ENCODE results near the gene FTO. TPM values are rescaled to one million over a fixed set of nuclear protein-coding genes. Genes with fewer than 3 reads are reported as not detected.

FTO gene
- total RNA-seq, 1 experiment from 2014 or later = 78.3 TPM

DNA sequence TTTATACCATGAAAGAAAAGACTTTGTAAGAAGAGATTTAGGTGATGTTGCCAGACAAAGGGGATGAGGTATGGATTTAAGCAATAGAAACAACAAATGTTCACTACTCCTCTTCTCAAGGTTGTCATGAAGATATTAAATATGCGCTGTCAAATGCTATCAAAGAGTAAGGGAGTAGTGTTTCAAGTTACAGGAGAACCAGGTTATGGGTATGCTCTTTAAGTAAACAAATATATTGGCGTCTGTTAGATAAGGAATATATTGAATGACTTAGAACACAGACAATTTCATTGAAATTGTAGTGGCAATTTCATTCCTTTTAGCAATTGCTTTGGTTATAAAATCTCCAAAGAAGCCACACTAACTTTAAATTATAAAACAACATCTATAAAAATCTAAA is 229.0 kb downstream of the FTO start:
- peaks cover 33% of the 10 kb centered on the region for H3K4me1 Mint-ChIP-seq (ENCODE audit: low read depth, unreplicated experiment)
- H3K4me3 Mint-ChIP-seq (ENCODE audit: unreplicated experiment) = no peak overlapping the region
- ChIA-PET CTCF (no interaction called here), POLR2A (no interaction called here)
- BruUV-seq (replicated peaks) = no TSS peak
- Histone ChIP-seq H3K27me3 (replicated peaks; ENCODE audit: control insufficient read depth, insufficient read depth, low read length) (no peaks in the 10 kb centered on the region), H3K9me3 (no peaks in the 10 kb centered on the region), H3K36me3 (ENCODE audit: control insufficient read depth, insufficient read depth, low read length) (no peaks in the 10 kb centered on the region), H3K4me3 (ENCODE audit: low read depth, low read length) (no peak overlapping the region), H3K4me1 (peaks cover 26% of the 10 kb centered on the region)
- no peaks in the 10 kb centered on the region for H3K36me3 Mint-ChIP-seq (ENCODE audit: insufficient read depth, unreplicated experiment)
- no peaks in the 10 kb centered on the region for H3K9me3 Mint-ChIP-seq (ENCODE audit: unreplicated experiment)
- no peak for DNase-seq
- intact Hi-C loops (cut with micrococcal nuclease; ENCODE audit: unreplicated experiment) = no loop called here
- H3K27ac Mint-ChIP-seq (ENCODE audit: unreplicated experiment) = no peak overlapping the region
- no peaks in the 10 kb centered on the region for H3K27me3 Mint-ChIP-seq (ENCODE audit: insufficient read depth, unreplicated experiment)
- TF ChIP-seq, protein P1, sequence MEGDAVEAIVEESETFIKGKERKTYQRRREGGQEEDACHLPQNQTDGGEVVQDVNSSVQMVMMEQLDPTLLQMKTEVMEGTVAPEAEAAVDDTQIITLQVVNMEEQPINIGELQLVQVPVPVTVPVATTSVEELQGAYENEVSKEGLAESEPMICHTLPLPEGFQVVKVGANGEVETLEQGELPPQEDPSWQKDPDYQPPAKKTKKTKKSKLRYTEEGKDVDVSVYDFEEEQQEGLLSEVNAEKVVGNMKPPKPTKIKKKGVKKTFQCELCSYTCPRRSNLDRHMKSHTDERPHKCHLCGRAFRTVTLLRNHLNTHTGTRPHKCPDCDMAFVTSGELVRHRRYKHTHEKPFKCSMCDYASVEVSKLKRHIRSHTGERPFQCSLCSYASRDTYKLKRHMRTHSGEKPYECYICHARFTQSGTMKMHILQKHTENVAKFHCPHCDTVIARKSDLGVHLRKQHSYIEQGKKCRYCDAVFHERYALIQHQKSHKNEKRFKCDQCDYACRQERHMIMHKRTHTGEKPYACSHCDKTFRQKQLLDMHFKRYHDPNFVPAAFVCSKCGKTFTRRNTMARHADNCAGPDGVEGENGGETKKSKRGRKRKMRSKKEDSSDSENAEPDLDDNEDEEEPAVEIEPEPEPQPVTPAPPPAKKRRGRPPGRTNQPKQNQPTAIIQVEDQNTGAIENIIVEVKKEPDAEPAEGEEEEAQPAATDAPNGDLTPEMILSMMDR (IDR thresholded peaks at IDR 0.05; ENCODE audit: insufficient read depth in 1 of 2, low read depth in 1 of 2, low read length in 1 of 2, severe bottlenecking in 1 of 2, unreplicated experiment in 1 of 2) = no peak

DNA sequence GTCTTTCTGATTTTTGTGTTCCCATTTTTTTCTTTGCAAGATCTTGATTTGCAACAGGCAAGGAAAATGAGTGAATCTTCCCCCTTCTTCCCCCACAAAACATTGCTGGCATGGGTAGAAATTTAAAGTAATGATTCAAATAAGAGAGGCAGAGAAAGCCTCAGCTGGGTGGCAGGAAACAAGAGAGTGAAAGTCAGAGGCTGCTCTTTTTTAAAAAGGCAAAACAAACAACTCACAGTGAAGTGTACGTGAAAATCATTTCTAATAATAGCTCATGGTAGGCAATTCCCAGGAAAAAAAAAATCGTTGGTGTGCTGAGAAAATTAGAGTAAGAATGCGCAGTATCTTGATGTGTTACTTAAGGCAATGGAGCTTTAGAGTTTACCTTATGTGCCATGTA is 229.5 kb downstream of the FTO start:
- Mint-ChIP-seq H3K27me3 (ENCODE audit: insufficient read depth, unreplicated experiment) (no peaks in the 10 kb centered on the region), H3K4me1 (ENCODE audit: low read depth, unreplicated experiment) (peaks cover 33% of the 10 kb centered on the region), H3K36me3 (ENCODE audit: insufficient read depth, unreplicated experiment) (no peaks in the 10 kb centered on the region), H3K27ac (ENCODE audit: unreplicated experiment) (no peak overlapping the region), H3K9me3 (ENCODE audit: unreplicated experiment) (no peaks in the 10 kb centered on the region), H3K4me3 (ENCODE audit: unreplicated experiment) (no peak overlapping the region)
- CTCF ChIA-PET = no interaction called here
- intact Hi-C loops (cut with micrococcal nuclease; ENCODE audit: unreplicated experiment) = no loop called here
- H3K27me3 ChIP-seq (replicated peaks; ENCODE audit: control insufficient read depth, insufficient read depth, low read length) = no peaks in the 10 kb centered on the region
- DNase-seq = no peak
- POLR2A ChIA-PET = no interaction called here
- H3K9me3 ChIP-seq = no peaks in the 10 kb centered on the region
- peaks cover 31% of the 10 kb centered on the region for H3K4me1 ChIP-seq
- no peak overlapping the region for H3K4me3 ChIP-seq (ENCODE audit: low read depth, low read length)
- no peaks in the 10 kb centered on the region for H3K36me3 ChIP-seq (ENCODE audit: control insufficient read depth, insufficient read depth, low read length)
- no TSS peak for BruUV-seq (replicated peaks)
- TF ChIP-seq, protein P1 (IDR thresholded peaks at IDR 0.05; ENCODE audit: insufficient read depth in 1 of 2, low read depth in 1 of 2, low read length in 1 of 2, severe bottlenecking in 1 of 2, unreplicated experiment in 1 of 2) = no peak

DNA sequence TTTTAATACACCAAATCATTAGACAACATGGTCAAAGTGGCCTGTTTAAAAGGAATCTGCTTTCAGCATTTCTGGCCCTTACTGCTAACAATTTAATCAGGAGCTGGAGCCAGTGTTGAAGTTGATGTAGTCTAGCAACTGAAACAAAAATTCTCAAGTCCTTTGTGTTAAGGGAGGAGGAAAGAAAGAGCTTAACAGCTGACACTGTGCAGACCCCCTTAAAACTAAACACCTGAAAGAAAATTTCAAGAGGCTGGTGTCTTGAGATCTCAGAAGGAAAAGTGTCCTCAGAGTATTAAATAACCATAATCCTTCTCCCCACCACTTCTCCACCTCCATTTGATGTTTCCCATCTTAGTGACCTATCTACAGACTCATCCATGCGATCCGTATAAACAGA is 232.1 kb downstream of the FTO start:
- H3K4me3 Mint-ChIP-seq (ENCODE audit: unreplicated experiment) = no peak overlapping the region
- BruUV-seq (replicated peaks) = no TSS peak
- H3K27me3 Mint-ChIP-seq (ENCODE audit: insufficient read depth, unreplicated experiment) = no peaks in the 10 kb centered on the region
- Histone ChIP-seq H3K4me1 (peaks cover 31% of the 10 kb centered on the region), H3K27me3 (replicated peaks; ENCODE audit: control insufficient read depth, insufficient read depth, low read length) (no peaks in the 10 kb centered on the region), H3K9me3 (no peaks in the 10 kb centered on the region), H3K4me3 (ENCODE audit: low read depth, low read length) (no peak overlapping the region), H3K36me3 (ENCODE audit: control insufficient read depth, insufficient read depth, low read length) (no peaks in the 10 kb centered on the region)
- ChIA-PET CTCF (no interaction called here), POLR2A (no interaction called here)
- TF ChIP-seq, protein P1 (IDR thresholded peaks at IDR 0.05; ENCODE audit: insufficient read depth in 1 of 2, low read depth in 1 of 2, low read length in 1 of 2, severe bottlenecking in 1 of 2, unreplicated experiment in 1 of 2) = no peak
- no peaks in the 10 kb centered on the region for H3K9me3 Mint-ChIP-seq (ENCODE audit: unreplicated experiment)
- no peak for DNase-seq
- peaks cover 33% of the 10 kb centered on the region for H3K4me1 Mint-ChIP-seq (ENCODE audit: low read depth, unreplicated experiment)
- peak overlapping the region; percentile 48 for H3K27ac Mint-ChIP-seq (ENCODE audit: unreplicated experiment)
- intact Hi-C loops (cut with micrococcal nuclease; ENCODE audit: unreplicated experiment) = loop anchor here (2.0 kb wide), 2 partner anchors 43 to 163 kb away; no protein-coding TSS in a partner anchor
- no peaks in the 10 kb centered on the region for H3K36me3 Mint-ChIP-seq (ENCODE audit: insufficient read depth, unreplicated experiment)
